GM21717 (cell line): ENCODE results near the gene GJB5.

Experiments
- ATAC-seq: cut with Tn5 transposase; IDR thresholded peaks from one replicate; pipeline ENCODE4 v1.9.1; 2021; ENCODE audit warnings: mild to moderate bottlenecking, moderate library complexity; ENCODE audit not compliant: unreplicated experiment

Gene GJB5

GRCh38 chr1:34792868-34793727 lies 38.3 kb downstream of the GJB5 start, which contains the start of gene GJA4:
Gene GJA4, plus strand, starts transcription at chr1:34792999. Its CDS starts 1,215 bp downstream, at chr1:34794214.
- ATAC-seq: no peak

- no peak for ATAC-seq
Observed at GRCh38 chr1:34794001-34794789, 39.3 kb downstream of the GJB5 start.

- no peak for ATAC-seq
Observed at GRCh38 chr1:34794790-34795180, 39.9 kb downstream of the GJB5 start.

GRCh38 chr1:34795916-34796315 lies 41.1 kb downstream of the GJB5 start:
- no peak for ATAC-seq

- ATAC-seq: no peak
Observed at GRCh38 chr1:34796990-34797389, 42.1 kb downstream of the GJB5 start.

GRCh38 chr1:34800214-34800613 lies 45.4 kb downstream of the GJB5 start:
- ATAC-seq: no peak

GRCh38 chr1:34803770-34804169 lies 48.9 kb downstream of the GJB5 start:
- no peak for ATAC-seq

GRCh38 chr1:34806396-34806795 lies 51.5 kb downstream of the GJB5 start:
- ATAC-seq: no peak
